Posterior cingulate gyrus (tissue), 11 donors: ENCODE data around the gene NUP88.
A peak's percentile ranks its signal among the peaks of the same experiment; 100 is the strongest.
"Not testable (repeated sequence)": the region's sequence is repeated elsewhere in the genome, so short reads cannot be mapped to it uniquely, and the experiment has no call there.

Experiments
- DNase-seq, 10 donors: peaks; one replicate each; pipeline versions ENCODE4 v3.0.0 to v3.0.0-alpha.2; 2020 to 2021; ENCODE audit warnings: mixed read lengths in 3 of 10
- intact Hi-C: fragments of 100-400 bp; cut with DNase I; formaldehyde crosslinking; loops from one replicate; pipeline ENCODE4 v1.15.1; 2023

NUP88 gene

DNA sequence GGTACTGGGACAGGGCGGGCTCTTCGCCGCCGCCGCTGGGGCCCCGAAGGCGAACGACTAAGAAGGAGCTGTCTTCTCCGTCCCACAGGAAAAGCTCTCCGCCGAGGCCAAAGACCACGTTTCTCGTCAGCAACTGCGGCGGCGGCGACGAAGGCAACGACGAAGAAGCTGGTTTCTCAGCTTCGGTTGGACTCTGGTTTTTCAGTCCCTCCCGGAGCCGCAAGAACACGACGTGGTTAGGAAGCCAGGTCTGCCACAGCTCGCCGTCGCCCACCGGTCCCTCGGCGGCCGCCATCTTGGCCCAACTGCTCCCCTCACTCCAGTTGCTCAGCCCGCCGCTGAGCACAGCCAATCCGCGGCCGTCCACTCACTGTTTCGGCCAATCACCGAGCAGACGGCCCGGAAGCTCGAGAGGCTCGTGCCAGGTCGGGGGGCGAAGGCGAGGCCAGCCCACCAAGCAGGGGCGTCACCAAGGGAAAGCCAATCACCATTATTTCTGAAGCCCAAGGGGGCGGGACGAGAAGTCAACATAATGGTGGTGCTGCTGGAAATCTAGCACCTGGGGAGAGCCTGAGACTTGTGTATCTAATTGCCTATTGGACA lies at the start of gene NUP88:
Gene NUP88 (minus strand): TSS at position 307 of the 603 bp plus-strand sequence. CDS start 12 bp downstream, at position 295.
- intact Hi-C loops, result loop anchor here (1.0 to 2.0 kb wide), 2 partner anchors 49 to 67 kb away; partner anchors contain the start of genes DERL2, DHX33 and MIS12
- peak; percentile 94 to 100 (median 98) for DNase-seq

DNA sequence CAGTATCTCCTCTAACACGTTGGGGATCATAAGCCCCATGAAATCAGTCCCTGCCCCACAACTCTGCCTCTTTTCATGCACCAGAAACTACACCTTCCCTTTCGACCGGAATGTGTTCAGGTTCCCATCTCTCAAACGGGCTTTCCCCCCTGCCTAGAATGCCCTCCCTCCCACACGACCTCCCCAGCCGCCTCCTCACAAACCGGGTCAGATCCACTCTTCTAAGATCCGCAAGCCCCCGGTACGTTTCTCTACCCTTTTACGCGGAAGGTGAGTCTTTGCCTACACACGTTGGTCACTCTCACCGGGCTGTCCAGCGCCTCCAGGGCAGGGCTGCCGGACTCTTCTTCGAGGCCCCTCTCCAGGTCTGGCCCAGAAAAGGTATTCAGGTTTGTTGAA lies 48.6 kb upstream of the NUP88 start:
- no peak for DNase-seq
- intact Hi-C loops, result loop anchor here (2.0 kb wide), 2 partner anchors 29 to 49 kb away; partner anchors contain the start of genes C1QBP and NUP88

DNA sequence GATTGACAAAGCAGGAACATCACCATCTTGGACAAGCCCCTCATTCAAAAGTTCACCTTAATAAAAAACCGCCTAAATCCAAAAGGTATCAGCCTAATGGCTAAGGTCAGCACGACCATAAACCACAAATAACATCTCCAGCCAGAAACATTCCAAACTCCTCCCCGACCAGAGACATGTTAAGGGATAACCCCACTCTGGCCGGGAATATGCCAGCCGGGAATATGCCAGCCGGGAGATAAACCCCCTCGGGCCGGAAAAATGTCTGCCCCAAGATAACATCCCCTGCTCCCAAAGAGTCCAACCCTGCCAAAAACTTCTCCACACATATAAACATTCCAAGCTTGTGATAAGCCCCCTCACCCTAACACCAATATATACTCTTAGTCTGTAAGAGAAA lies 48.0 kb upstream of the NUP88 start:
- DNase-seq, result no peak
- intact Hi-C loops, result no loop called here

DNA sequence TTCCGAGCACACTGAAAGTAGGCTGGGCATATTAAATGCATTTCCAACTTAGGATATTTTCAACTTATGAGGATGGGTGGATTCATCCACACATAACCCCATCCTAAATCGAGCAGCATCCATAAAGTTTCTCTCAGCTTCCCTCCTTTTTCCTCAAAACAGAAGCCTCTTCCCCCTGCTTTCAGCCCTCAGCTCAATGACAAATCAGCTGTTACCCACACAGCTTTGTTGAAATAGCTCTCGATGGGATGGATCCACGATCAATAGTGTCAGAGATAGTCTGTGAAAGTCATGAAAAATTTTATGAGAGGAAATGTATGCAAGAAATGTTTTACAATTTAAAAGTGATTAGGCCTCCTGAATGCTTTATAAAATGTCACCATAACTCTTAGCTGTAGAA lies 46.8 kb upstream of the NUP88 start:
- no peak for DNase-seq
- intact Hi-C loops, result no loop called here

DNA sequence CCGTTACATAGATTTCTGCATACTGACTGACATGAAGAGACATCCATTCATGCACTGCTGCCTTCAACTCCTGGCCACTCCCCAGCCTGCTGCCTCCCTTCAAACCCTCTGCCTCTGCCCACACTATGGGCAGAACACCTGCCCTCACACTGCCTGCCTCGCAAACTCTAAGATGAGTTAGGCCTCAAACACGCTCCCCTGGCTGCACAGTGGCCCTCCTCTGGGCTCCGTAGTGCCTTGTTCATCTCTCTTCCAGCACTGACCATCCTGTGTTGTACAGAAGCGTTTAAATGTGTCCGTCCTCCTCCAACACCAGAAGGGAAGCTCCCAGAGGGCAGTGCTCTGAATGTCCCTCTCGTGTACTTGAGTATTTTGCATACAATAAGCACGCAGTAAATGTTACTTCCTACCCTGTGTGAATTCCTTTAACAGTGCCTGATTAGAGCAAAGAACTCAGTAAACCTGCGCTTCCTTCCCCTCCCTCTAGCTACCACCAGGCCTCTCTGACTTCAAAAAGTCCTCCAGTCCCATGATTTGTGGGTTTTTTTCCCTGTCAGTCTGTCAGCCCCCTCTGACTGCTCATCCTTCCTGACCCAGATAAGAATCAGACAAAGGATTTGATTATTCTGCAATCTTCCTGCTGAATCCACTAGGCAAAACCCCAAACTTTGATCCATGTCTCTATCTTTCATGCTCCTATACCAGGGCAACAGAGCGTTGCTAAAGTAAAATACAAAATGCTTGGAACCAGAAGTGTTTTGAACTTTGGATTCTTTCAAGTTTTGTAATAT lies 45.5 kb upstream of the NUP88 start:
- peak in 1 of 10 donors; percentile 37 for DNase-seq
- intact Hi-C loops, result no loop called here

DNA sequence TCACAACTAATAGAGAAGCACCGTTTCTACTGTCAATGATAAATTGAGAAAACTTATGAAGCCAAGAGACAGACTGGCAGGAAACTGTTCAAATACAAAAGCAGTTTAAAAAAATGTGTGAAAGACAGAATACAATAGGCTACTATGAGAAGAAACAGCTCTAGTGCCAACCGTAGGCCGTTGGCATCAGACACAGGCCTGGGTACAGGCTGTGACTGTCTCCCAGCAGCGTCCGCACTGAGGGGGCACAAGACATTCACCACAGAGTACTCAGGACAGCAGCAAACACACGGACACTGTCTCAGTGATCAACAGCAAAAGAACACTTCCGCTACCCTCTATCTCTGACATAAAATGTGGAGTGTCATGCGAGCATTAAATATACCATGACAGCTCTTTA lies 27.3 kb upstream of the NUP88 start:
- intact Hi-C loops, result no loop called here
- peak; percentile 50 to 97 (median 78) for DNase-seq

DNA sequence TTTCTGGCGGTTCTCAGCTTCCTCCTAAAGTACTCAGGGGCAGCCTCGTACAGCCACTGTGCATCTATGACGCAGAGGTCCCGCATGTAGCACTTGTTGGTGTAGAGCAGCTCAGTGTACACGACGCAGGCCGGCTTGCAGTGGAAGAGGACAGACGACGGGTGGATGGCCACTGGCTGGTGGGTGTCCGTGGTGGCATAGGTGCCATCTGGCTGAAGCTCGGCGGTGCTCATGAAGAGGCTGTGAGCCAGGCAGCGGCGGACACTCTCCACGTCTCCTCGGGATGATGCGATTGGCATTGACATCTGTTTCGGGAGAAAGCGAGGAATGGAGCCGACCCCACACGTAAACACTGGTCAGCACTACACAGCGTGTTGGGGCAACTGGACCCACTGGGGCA lies 24.7 kb upstream of the NUP88 start:
- intact Hi-C loops, result no loop called here
- DNase-seq, result peak in 1 of 10 donors; percentile 75

DNA sequence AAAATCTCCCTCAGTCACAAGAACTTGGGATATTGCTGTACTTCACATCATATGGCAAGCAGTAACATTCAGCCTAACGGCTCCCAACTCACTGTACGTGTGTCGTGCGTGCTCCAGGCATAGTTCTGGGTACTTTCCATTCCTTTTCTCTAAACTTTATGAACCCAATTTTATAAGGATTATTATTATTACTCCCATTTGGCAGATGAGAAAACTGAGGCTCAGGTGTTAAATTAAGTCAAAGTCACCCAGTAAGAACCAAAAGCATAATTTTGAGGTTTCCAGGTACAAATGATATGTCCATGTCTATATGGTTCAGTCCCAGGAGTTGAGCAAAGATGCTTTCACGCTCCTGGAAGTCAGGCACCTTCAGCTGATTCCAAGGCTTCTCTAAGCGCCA lies 24.3 kb upstream of the NUP88 start:
- intact Hi-C loops, result no loop called here
- DNase-seq, result no peak

DNA sequence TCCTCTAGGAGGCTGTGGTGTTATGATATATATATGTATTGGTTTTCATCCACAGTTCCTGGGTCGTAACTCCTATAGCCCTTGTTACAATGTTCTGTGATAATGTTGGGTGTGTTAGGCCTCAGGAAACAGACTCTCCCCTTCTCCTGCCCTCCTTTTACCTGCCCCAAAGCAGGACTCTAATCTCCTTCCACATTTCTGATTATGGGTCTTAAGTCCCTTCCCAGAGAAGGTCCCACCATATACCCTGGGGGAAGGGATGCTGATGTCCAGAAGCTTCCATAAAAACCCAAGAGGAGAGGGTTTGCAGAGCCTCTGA lies 19.9 kb upstream of the NUP88 start:
- intact Hi-C loops, result loop anchor here (1.0 to 5.0 kb wide), 3 partner anchors 19 to 1213 kb away; partner anchors contain the start of genes C17orf100, DHX33, MED31 and RPAIN
- DNase-seq, result no peak

DNA sequence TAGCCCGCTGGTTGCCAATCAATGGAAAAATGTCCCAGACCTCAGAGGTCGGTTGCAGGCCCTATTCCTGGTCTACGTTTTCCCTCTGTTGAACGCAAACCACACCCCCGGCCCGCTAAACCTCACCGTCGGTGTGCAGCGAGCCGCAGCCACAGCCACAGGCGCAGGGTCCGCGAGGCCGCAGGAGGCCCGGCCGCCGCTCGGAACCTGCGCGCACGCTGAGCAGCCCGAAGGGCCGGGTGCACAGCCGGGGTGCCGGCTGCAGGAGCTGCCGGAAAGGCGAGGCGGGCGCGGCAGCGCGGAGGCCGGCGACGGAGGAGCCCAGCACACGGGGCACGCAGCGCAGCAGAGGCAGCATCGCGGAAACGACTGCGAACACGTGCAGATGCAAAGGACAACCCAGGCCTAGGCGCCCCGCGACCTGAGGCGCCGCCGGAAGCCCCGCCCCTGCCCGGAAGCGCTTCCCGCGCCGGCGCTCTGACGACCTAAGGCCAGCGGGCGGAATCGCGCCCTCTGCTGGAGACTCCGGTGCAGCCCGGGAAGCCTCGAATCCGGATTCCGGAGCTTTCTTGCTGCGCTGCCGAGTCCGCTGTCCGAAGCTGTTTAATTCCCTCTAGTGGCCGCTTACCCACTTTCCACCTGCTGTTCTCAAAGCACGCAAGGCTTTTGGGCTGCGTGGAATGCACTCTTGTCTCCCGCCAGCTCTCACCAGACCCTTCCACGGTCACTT lies 19.4 kb upstream of the NUP88 start, which contains the start of gene C1QBP:
Gene C1QBP (minus strand): TSS at position 440 of the 730 bp plus-strand sequence. CDS start 82 bp downstream, at position 358.
- DNase-seq, result peak; percentile 84 to 99 (median 90)
- intact Hi-C loops, result loop anchor here (1.0 to 5.0 kb wide), 3 partner anchors 19 to 1213 kb away; partner anchors contain the start of genes C17orf100, DHX33, MED31 and RPAIN

DNA sequence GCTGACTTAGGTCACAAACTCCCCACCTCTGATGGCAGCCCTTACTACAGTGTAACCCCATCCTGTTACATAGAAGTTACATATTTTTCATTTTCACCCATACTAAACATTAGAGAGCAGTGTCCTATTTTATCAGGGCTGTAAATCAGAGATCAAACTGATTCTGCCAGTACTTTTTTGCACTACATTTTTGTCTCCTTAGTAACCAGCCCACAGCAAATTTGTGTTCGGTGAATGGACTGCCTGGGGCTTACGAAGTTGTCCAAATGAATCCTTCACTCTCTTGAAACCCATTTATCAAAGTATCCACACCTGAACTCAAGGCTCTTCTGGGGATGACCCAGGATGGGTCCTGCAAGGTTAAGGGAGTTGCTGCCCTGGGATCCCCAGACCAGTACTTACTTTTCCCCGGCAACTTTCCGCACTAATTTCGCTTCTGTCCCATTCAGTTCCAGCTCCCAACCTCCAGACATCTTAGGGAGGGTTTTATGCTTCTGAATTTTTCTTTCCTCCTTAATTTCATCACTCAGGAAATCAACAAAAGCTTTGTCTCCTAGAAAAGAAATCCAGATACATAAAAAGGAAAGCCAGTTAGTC lies 18.4 kb upstream of the NUP88 start:
- intact Hi-C loops, result loop anchor here (2.0 to 5.0 kb wide), 2 partner anchors 31 to 1214 kb away; partner anchors contain the start of genes C17orf100, DHX33 and MED31
- no peak for DNase-seq

DNA sequence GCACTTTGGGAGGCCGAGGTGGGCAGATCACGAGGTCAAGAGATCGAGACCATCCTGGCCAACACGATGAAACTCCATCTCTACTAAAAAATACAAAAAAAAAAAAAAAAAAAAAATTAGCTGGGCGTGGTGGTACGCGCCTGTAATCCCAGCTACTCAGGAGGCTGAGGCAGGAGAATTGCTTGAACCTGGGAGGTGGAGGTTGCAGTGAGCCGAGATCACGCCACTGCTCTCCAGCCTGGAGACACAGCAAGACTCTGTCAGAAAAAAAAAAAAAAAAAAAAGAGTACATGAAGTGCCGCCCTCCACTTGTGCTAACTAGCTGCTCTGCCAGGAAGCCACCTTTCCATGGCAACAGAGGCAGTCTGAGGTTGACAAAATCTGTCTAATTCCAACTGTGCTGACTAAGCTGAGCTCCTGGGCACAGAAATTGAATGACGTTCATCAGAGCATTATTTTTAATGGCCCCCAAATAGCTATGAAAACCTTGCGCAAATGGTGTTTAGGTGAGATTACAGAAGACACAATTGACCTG lies 16.4 kb upstream of the NUP88 start:
- peak in 1 of 10 donors; percentile 33 for DNase-seq
- intact Hi-C loops, result loop anchor here (5.0 kb wide), 1 partner anchor 1216 kb away; the partner anchor contains the start of genes C17orf100 and MED31

DNA sequence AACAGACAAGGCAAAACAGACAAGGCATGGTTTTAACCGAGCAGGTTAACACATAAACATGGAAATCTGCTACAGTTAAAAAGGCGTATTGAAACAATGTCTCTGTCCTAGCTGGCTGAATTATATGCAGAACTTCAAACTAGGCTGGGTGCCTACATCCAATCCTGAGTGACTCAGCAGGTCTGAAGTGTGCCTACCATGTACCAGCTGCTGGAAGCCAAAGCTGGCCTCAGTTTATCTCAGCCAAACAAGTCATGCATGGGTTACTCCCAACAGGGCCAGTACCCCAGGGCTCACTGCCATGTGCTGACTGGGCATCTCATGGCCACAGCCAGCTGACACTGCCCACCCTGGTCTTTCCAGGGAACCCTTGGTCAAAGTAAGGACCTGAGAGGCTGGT lies 15.5 kb upstream of the NUP88 start:
- intact Hi-C loops, result loop anchor here (5.0 kb wide), 1 partner anchor 1217 kb away; the partner anchor contains the start of genes C17orf100 and MED31
- peak in 1 of 10 donors; percentile 65 for DNase-seq

DNA sequence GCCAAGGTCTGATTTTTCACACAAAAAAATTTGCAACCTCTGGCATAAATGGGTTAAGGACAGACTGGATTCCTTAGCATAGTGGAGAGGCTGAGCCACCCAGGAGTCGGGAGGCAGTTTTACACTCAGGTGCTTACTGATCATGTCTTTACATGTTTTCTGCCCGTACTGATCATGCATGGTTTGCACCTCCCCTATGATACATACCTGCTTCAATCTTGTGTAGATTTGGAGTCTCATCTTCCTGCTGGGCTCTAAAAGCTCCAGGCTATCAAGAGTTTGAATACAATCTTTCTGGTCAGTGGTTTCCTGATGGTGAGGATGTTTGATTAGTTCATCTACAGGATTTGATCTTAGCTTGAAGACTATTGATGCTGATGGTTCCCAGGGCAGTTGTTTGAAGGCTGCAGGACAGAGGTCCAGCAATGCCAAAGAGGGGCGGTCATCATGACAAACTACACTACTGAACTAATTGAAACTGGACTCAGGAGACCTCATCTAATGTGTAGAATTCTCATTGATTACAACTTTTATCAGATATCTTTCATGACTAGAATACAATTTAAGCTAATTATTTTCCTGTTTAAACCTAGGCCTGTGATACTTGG lies 12.6 kb upstream of the NUP88 start:
- no peak for DNase-seq
- intact Hi-C loops, result no loop called here

DNA sequence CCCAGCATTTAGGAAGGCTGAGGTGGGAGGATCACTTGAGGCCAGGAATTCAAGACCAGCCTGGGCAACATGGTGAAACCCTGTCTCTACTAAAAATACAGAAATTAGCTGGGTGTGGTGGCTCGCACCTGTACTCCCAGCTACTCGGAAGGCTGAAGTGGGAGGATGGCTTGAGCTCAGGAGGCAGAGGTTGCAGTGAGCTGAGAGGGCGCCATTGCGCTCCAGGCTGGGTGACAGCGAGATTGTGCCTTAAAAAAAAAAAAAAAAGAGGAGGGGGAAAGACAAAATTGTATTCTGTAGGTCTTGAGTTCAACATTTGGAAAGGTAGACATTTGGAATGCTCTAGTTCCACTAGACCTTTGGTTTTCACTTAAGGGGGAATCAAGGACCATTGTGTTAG lies 11.8 kb upstream of the NUP88 start:
- DNase-seq, intact Hi-C loops: not testable (repeated sequence)

DNA sequence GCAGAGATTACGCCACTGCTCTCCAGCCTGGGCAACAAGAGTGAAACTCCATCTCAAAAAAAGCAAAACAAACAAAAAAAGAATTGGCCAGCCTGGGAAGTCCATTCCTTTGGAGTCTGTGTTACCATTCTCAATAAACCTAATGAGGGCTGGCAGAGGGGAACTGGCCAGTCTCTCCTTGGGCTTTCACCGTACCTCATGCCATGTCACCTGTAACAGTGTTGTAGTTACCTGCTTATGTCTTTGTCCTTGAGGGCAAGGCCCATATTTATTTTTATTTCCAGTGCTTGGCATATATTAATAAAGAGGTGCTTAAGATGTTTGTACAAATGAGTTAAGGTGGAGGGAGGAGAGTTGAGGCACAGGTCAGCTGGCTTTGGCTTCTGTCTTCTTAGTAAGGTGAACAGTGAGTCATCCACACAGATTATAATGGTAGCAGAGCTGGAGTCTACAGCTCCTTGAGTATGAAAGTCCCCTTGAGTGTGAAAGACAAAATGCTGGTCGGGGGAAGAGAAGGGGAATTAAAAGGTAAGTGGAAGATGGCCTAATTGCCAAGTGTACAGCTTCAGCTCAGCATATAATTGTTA lies 11.0 kb upstream of the NUP88 start:
- intact Hi-C loops, result no loop called here
- DNase-seq, result no peak

DNA sequence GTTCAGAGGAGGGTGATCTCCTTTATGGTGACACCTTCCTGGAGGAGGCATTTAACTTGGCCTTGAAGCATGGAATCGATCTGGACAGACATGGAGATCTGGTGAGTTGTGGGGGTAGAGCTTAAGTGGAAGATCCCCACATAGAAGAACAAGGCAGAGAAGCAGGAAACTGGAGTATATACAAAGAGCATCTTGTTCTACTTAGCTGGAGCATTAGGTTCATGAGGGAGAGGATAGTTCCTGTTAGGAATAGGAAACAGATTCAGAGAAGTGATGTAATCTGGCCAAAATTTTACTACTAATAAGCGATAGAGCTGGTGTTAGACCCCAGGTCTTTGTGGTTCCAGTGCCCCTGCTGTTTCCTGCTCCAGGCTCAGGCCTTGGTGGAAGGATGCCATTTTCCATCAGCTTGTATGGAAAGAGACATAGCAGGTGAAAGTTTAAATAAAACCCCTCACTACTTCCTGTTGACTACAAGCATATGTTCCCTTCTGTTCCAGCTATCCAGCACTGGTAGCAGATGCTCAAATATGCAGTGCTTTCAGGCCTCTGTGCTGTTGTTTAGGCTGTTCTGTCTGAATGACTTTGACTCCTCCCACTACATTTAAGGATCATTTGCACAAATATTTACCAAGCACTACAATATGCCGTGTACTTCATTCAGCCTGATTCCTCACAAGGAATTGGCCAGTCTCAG lies 9.9 kb upstream of the NUP88 start:
- DNase-seq, result no peak
- intact Hi-C loops, result no loop called here

DNA sequence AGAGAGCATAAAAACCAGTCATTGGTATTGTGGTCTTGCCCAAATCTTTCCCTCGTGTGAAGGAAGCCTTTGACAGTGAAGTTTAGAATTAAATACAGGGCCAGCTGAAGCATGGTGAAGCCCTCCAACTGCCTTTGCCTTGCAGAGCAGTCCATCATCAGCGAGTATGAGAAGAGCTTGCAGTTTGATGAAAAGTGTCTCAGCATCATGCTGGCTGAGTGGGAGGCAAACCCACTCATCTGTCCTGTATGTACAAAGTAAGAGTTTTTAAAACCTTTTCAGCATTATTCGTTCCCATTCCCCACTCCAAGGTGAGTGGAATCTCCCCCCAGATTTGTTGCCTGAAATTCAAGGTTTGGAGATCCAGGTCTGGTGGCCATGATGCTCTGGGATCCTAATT lies 6.4 kb upstream of the NUP88 start:
- intact Hi-C loops, result no loop called here
- DNase-seq, result no peak

DNA sequence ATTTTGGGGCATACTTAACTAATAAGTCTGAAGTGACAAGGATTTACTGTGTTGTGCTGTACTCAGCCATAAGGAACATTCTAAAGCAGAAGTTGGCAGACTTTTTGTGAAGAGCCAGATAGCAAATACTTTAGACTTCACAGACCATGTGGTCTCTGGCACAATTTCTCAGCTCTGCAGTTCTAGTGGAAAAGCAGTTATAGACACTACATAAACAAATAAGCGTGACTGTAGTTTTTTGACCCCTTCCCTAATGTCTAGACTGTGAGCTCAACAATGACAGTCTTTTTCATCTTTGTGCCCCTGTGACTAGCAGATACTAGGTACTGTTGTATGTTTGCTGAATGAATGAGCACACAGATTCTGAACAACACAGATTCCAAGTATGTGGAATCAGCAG lies 5.4 kb upstream of the NUP88 start:
- intact Hi-C loops, result no loop called here
- no peak for DNase-seq
